Measurements from ENCODE around the gene RET. TPM values are rescaled to one million over a fixed set of nuclear protein-coding genes. Genes with fewer than 3 reads are reported as not detected.

RET gene
- total and polyA plus RNA-seq, 2 of the 8 experiments (the other 6 are each of a cell fraction or from before 2014, with no cell fraction given), result 6.7 to 8.4 TPM

- Histone ChIP-seq H4K8ac (ENCODE audit: extremely low read depth, insufficient read depth, low read length) (no peak overlapping the region; the same call in 1 of the 2 replicates), H3K14ac (ENCODE audit: insufficient read length) (no peak overlapping the region), H4K20me1 (replicated peaks in 1 of 2; ENCODE audit: control insufficient read depth in 1 of 2, insufficient read depth in 2 of 2, low read length in 2 of 2) (no peaks in the 10 kb centered on the region), H4K91ac (replicated peaks; ENCODE audit: insufficient read length, low read length) (peak overlapping the region; percentile 3), H2BK12ac (ENCODE audit: low read depth, low read length) (peak overlapping the region; percentile 84; the same call in 1 of the 2 replicates), H4K5ac (ENCODE audit: insufficient read length, low read depth, low read length) (no peak overlapping the region), H3K23ac (ENCODE audit: insufficient read length) (no peak overlapping the region), H3K23me2 (ENCODE audit: low read depth, low read length) (peaks cover 1% of the 10 kb centered on the region; the same call in 1 of the 2 replicates), H3K27ac (ENCODE audit: low read depth, low read length) (no peak overlapping the region), H2AFZ (ENCODE audit: low read length) (no peak overlapping the region), H3K79me2 (ENCODE audit: control insufficient read depth in 1 of 2, insufficient read depth in 2 of 2, low read length in 2 of 2) (no peaks in the 10 kb centered on the region), H3K4me1 (replicated peaks in 1 of 4; ENCODE audit: control insufficient read depth in 3 of 4, insufficient read depth in 4 of 4, low read length in 3 of 4) (peaks cover 0 to 22% (median 9%) of the 10 kb centered on the region in 4 experiments; a peak in 6 of 7 replicates), H2AK5ac (ENCODE audit: low read depth, low read length) (no peak overlapping the region), H3K9ac (replicated peaks in 1 of 4; ENCODE audit: extremely low read depth in 1 of 4, low read depth in 3 of 4, low read length in 3 of 4) (no peak overlapping the region), H3K4ac (replicated peaks; ENCODE audit: insufficient read length, low read depth, low read length) (no peak overlapping the region), H2BK20ac (ENCODE audit: low read length) (no peak overlapping the region), H2BK120ac (replicated peaks; ENCODE audit: low read depth, low read length) (no peak overlapping the region), H3K79me1 (ENCODE audit: low read depth, low read length) (no peaks in the 10 kb centered on the region), H3K4me2 (ENCODE audit: insufficient read depth in 1 of 2, low read depth in 2 of 2, low read length in 2 of 2) (no peak overlapping the region), H2BK15ac (ENCODE audit: low read length) (no peak overlapping the region), H3K36me3 (ENCODE audit: control insufficient read depth in 2 of 4, insufficient read depth in 4 of 4, low read length in 3 of 4) (no peaks in the 10 kb centered on the region), H3K56ac (replicated peaks; ENCODE audit: insufficient read length, low read depth, low read length) (no peak overlapping the region), H2BK5ac (ENCODE audit: low read depth, low read length) (no peak overlapping the region), H3K27me3 (replicated peaks in 1 of 4; ENCODE audit: control insufficient read depth in 3 of 4, extremely low read depth in 1 of 4, insufficient read depth in 3 of 4, low read length in 3 of 4) (no peaks in the 10 kb centered on the region), H3K4me3 (ENCODE audit: extremely low read depth in 1 of 4, insufficient read depth in 2 of 4, low read depth in 3 of 4, low read length in 4 of 4) (no peak overlapping the region), H3K9me3 (ENCODE audit: insufficient read depth in 2 of 2, low read depth in 1 of 2, low read length in 1 of 2) (no peaks in the 10 kb centered on the region), H3K18ac (ENCODE audit: extremely low read depth, low read length) (no peak overlapping the region; the same call in none of the 2 replicates)
- WGBS, 2 experiments (ENCODE audit: extremely low coverage in 1 of 2, insufficient coverage in 1 of 2, insufficient read length in 1 of 2, insufficient replicate concordance in 2 of 2, low coverage in 1 of 2, low lambda C conversion rate in 2 of 2, missing lambda C conversion rate in 1 of 2), result 89% methylated on average over 18 of the region's 21 CpGs; no CpG with 5 or more reads in 1 of the 2 experiments
- POLR2A ChIA-PET (ENCODE audit: partially characterized antibody), result interaction anchor here (0.8 kb wide), 1 partner anchor 106 kb away, joined by 3 read pairs; no protein-coding TSS in a partner anchor
- CTCF ChIA-PET (ENCODE audit: partially characterized antibody), result interaction anchor here (1.1 to 4.6 kb wide), 5 partner anchors 39 to 174 kb away, joined by 4 to 26 read pairs (median 7); no protein-coding TSS in a partner anchor
- DNase-seq (ENCODE audit: low read depth in 1 of 2, low spot score in 2 of 2) (peak in 1 of 2 experiments; percentile 39), FAIRE-seq (no peak)
- TF ChIP-seq BRCA1 (IDR thresholded peaks at IDR 0.05; ENCODE audit: low read depth, low read length) (no peak), TBP (IDR thresholded peaks at IDR 0.05; ENCODE audit: low read depth, low read length) (no peak), CTCF (IDR thresholded peaks at IDR 0.05; ENCODE audit: control extremely low read depth in 1 of 3, insufficient read depth in 1 of 3, low read depth in 1 of 3, low read length in 3 of 3) (no peak), CHD1 (IDR thresholded peaks at IDR 0.05; ENCODE audit: low read depth, low read length) (no peak), POLR2A (IDR thresholded peaks at IDR 0.05; ENCODE audit: control extremely low read depth in 1 of 2, low read depth in 2 of 2, low read length in 2 of 2) (no peak), SP4 (IDR thresholded peaks at IDR 0.05; ENCODE audit: low read length) (no peak), TAF7 (optimal IDR thresholded peaks at IDR 0.05; ENCODE audit: borderline replicate concordance, low read depth, low read length) (no peak), POLR2AphosphoS5 (IDR thresholded peaks at IDR 0.05; ENCODE audit: low read depth, low read length) (no peak), KDM5A (IDR thresholded peaks at IDR 0.05; ENCODE audit: low read length) (no peak), TEAD4 (IDR thresholded peaks at IDR 0.05; ENCODE audit: low read depth, low read length) (no peak)
These were observed 37.0 kb upstream of the RET start for GRCh38 chr10:43039624-43040481.

All from H1 (cell line).